HG02610 (cell line): Measurements from ENCODE around the gene RAB9A.

Experiments
- ATAC-seq: cut with Tn5 transposase; IDR thresholded peaks from one replicate; pipeline ENCODE4 v1.9.1; 2021; ENCODE audit warnings: mild to moderate bottlenecking, moderate library complexity; ENCODE audit not compliant: unreplicated experiment

RAB9A gene

GRCh38 chrX:13742397-13743176, 53.7 kb downstream of the RAB9A start:
- peak; percentile 95 for ATAC-seq

GRCh38 chrX:13747836-13748235, 58.9 kb downstream of the RAB9A start:
- ATAC-seq = no peak

GRCh38 chrX:13748486-13748885, 59.6 kb downstream of the RAB9A start:
- no peak for ATAC-seq

GRCh38 chrX:13750204-13750603, 61.3 kb downstream of the RAB9A start:
- ATAC-seq = no peak

GRCh38 chrX:13750812-13751211, 61.9 kb downstream of the RAB9A start:
- no peak for ATAC-seq

- no peak for ATAC-seq
Observed at GRCh38 chrX:13752141-13752540, 63.2 kb downstream of the RAB9A start.

- ATAC-seq = peak; percentile 59
Observed at GRCh38 chrX:13752646-13753045, 63.7 kb downstream of the RAB9A start.

GRCh38 chrX:13754765-13755164, 65.8 kb downstream of the RAB9A start:
- ATAC-seq = no peak

- ATAC-seq = no peak
Observed at GRCh38 chrX:13755254-13755653, 66.3 kb downstream of the RAB9A start.

- no peak for ATAC-seq
Observed at GRCh38 chrX:13756381-13756780, 67.5 kb downstream of the RAB9A start.

- peak; percentile 49 for ATAC-seq
Observed at GRCh38 chrX:13759152-13759718, 70.3 kb downstream of the RAB9A start.
